GM21367 (cell line): ENCODE data around the gene TRAPPC3.
"Not testable (repeated sequence)": the region's sequence is repeated elsewhere in the genome, so short reads cannot be mapped to it uniquely, and the experiment has no call there.

Experiments
- ATAC-seq: cut with Tn5 transposase; IDR thresholded peaks from one replicate; pipeline ENCODE4 v1.9.1; 2021; ENCODE audit not compliant: unreplicated experiment

The TRAPPC3 gene

GRCh38 chr1:36149237-36149972, at the start of gene TRAPPC3:
Gene TRAPPC3, minus strand, starts transcription at chr1:36149486. Its CDS starts 108 bp downstream, at chr1:36149378.
- ATAC-seq: peak; percentile 82

- ATAC-seq: no peak
These were observed 49.4 kb upstream of the TRAPPC3 start for GRCh38 chr1:36198641-36199040.

GRCh38 chr1:36196805-36197204, 47.5 kb upstream of the TRAPPC3 start:
- not testable (repeated sequence) for ATAC-seq

- ATAC-seq: peak; percentile 62
These were observed 38.7 kb upstream of the TRAPPC3 start for GRCh38 chr1:36187800-36188593.

- no peak for ATAC-seq
These were observed 34.1 kb upstream of the TRAPPC3 start for GRCh38 chr1:36183309-36183856.

GRCh38 chr1:36182734-36183133, 33.4 kb upstream of the TRAPPC3 start:
- no peak for ATAC-seq

GRCh38 chr1:36179220-36179600, 29.9 kb upstream of the TRAPPC3 start:
- no peak for ATAC-seq

- no peak for ATAC-seq
These were observed 29.4 kb upstream of the TRAPPC3 start for GRCh38 chr1:36178471-36179219.

DNA sequence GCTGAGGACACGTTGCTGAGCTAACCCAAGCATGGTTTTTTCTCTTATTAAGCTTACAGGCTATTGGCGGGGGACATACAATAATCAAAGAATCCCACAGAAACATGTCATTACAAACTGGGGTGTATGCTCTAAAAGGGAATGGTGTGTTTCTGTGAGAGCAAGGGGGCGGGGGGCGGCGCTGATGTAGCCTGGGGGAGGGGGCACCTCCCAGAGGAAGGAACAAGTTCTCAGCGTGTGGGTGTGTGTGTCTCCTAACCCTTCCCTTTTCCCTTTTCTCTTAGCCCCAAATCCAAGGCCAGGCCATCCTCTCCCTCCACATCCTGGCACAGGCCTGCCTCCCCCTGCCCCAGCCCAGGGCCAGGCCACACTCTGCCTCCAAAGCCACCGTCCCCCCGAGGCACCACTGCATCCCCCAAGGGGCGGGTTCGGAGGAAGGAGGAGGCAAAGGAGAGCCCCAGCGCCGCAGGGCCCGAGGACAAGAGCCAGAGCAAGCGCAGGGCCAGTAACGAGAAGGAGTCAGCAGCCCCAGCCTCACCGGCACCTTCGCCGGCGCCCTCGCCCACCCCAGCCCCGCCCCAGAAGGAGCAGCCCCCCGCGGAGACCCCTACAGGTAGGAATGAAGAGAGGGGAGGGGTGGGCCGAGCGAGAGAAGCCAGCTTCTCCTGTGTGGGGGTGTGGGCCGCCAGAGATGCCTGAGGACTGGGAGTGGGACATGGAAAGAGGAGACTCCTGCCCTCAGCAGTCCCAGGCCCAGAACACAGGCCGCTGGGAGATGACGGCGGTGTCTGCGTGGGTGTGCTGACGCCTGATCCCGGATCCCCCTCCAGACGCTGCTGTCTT, 28.5 kb upstream of the TRAPPC3 start:
- no peak for ATAC-seq

- ATAC-seq: no peak
These were observed 27.0 kb upstream of the TRAPPC3 start for GRCh38 chr1:36176106-36176949.

DNA sequence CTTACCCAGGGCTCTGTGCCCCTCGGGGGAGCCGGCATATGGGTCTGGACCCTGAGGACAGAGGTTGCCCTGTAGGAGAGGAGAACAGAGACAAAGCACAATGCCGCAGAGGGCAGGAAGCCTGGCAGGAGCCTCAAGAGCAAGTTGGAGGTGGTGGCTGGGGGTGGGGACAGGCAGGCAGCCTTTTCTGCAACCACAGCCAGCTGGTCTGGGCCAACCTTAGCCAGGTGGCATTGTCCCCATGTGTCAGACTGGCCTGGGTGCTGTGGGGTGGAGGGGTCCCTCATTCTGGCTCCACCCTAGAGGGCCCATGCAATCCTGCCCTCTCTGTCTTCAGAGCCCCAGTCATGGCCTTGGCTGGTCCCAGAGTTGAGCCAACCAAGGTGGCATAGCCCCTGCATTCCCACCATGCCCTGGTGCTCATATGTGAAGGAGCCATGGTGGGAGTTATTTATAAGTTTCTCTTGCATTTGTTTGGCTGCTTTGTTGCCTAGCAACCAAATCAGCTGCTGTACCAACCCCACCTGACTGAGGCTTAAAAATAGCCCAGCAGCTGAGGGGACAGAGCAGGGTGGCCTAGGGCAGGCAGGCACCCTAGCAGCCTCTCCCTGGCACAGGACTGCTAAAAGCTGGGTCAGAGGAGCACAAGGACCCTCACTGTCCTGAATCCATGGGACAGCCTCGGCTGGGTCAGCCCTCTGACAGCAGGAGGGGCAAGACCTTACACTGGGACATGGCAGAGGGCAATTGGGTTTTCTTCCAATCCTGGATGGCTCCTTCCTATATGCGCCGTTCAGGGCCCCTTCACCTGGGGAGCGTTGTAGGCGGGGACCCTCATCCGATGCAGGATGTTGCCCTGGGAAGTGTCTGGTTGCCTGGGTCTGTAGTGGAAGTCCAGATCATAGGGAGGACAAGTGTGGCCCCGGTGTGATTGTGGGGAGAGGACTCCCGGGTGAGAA, 26.1 kb upstream of the TRAPPC3 start:
- no peak for ATAC-seq

GRCh38 chr1:36174713-36175112, 25.4 kb upstream of the TRAPPC3 start:
- ATAC-seq: no peak

DNA sequence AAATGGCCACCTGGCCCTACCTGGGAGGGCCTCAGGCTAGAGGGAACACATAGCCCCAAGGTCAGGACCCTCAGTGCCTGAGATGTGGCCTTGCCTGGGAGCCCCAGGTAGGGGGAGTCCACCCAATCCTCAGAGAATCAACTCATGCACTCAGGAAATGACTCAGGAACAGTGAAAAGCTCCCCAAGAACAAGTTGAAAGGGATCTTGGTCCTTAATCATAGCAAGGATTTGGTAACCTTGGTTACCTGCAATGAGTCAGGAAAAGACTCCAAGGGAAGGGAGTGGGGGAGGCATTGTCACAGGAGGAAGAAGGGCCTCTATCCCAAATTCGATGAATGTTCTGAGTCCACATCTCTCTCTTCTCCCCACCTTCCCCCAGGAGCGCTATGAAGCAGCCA, 23.7 kb upstream of the TRAPPC3 start:
- no peak for ATAC-seq

DNA sequence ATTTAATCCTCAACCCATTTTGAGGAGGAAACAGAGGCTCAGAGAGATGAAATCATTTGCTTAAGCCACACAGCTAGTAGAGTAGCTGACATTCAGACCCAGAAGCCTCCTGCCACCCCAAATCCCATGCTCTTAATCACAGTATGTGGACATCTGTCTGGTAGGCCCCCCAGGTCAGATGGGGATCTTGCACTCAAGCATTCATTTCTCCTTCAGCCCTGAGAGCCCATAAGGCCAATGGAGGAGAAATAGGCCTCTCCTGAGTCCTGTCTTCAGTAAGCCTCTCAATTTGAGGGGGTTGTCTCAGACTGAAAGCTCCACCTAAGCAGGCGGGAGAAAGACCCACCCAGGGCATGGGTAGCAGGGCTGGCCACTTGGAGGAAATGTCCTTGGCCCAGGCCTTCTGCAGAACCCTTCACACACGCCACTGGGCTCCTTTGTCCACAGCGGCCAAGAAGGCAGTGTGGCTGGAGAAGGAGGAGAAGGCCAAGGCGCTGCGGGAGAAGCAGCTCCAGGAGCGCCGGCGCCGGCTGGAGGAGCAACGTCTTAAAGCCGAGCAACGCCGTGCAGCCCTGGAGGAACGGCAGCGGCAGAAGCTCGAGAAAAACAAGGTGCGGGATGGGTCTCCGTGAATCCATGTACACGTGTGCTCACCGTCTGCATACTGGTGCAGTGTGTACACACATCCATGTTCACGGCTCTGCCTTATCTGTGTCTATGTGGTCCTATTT, 22.9 kb upstream of the TRAPPC3 start:
- ATAC-seq: no peak

- ATAC-seq: no peak
These were observed 21.5 kb upstream of the TRAPPC3 start for GRCh38 chr1:36170643-36171412.

DNA sequence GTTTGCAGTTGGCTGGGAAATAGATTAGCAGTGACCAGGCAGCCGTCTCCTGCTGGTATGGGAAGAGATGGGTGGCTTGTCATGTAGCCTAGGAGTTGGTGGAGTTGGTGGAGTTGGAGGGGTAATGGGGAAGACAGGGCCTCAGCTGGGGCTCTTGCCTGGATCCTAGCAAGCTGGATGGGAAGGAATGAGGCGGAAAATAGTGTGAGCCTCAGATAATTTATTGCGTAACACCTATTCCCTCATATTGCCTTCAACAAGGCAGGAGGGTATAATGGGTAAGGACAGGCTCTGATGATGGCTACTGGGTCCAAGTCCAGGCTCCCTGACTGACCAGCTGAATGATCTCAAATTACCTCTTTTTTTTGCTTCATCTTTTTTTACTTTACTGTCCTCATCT, 19.2 kb upstream of the TRAPPC3 start:
- no peak for ATAC-seq
